ENCODE results near the gene TCF7L1.

TCF7L1 gene

GRCh38 chr2:85231952-85232351, 98.8 kb downstream of the TCF7L1 start:
- no peak for DNase-seq

GRCh38 chr2:85234868-85235267, 101.7 kb downstream of the TCF7L1 start:
- DNase-seq: no peak

- no peak for DNase-seq
These were observed 102.1 kb downstream of the TCF7L1 start for GRCh38 chr2:85235281-85235680.

GRCh38 chr2:85236084-85236483, 102.9 kb downstream of the TCF7L1 start:
- DNase-seq: no peak

GRCh38 chr2:85237849-85238565, 104.8 kb downstream of the TCF7L1 start:
- DNase-seq: no peak

GRCh38 chr2:85238607-85239006, 105.4 kb downstream of the TCF7L1 start:
- no peak for DNase-seq

- no peak for DNase-seq
These were observed 105.9 kb downstream of the TCF7L1 start for GRCh38 chr2:85239102-85239501.

- no peak for DNase-seq
These were observed 106.9 kb downstream of the TCF7L1 start for GRCh38 chr2:85240055-85240454.

GRCh38 chr2:85242321-85242720, 109.1 kb downstream of the TCF7L1 start:
- DNase-seq: no peak

GRCh38 chr2:85243101-85244072, 110.2 kb downstream of the TCF7L1 start:
- no peak for DNase-seq

GRCh38 chr2:85244828-85245227, 111.6 kb downstream of the TCF7L1 start:
- DNase-seq: no peak

- no peak for DNase-seq
These were observed 112.7 kb downstream of the TCF7L1 start for GRCh38 chr2:85245891-85246290.

GRCh38 chr2:85246348-85246747, 113.2 kb downstream of the TCF7L1 start:
- no peak for DNase-seq

GRCh38 chr2:85247610-85248009, 114.4 kb downstream of the TCF7L1 start:
- no peak for DNase-seq

GRCh38 chr2:85248773-85249509, 115.7 kb downstream of the TCF7L1 start:
- DNase-seq: no peak

- no peak for DNase-seq
These were observed 116.9 kb downstream of the TCF7L1 start for GRCh38 chr2:85250045-85250444.

GRCh38 chr2:85251070-85251616, 118.0 kb downstream of the TCF7L1 start:
- no peak for DNase-seq

- DNase-seq: no peak
These were observed 120.7 kb downstream of the TCF7L1 start for GRCh38 chr2:85253890-85254289.

- DNase-seq: no peak
These were observed 121.5 kb downstream of the TCF7L1 start for GRCh38 chr2:85254540-85255300.

- DNase-seq: no peak
These were observed 122.2 kb downstream of the TCF7L1 start for GRCh38 chr2:85255456-85255812.

GRCh38 chr2:85255813-85256594, 122.8 kb downstream of the TCF7L1 start:
- DNase-seq: no peak
